Caco-2 (cell line): ENCODE measurements around the gene CPEB2. TPM values are rescaled to one million over a fixed set of nuclear protein-coding genes. Genes with fewer than 3 reads are reported as not detected.

Experiments
- BruUV-seq: library from RNA; stranded (reverse); fragments of 400-500 nt; replicated peaks from 2 replicates; lab custom pipeline; 2021; lab: Mats Ljungman, UMichigan
- CTCF ChIA-PET: fragments of 300-600 bp; sonication (Branson Sonifier 250); formaldehyde crosslinking; loops from one replicate; lab custom pipeline; 2022; ENCODE audit warnings: antibody characterized with exemption; lab: Charles Lee
- POLR2A ChIA-PET: fragments of 300-600 bp; sonication (Branson Sonifier 250); formaldehyde crosslinking; loops from one replicate; lab custom pipeline; 2022; ENCODE audit warnings: antibody characterized with exemption; lab: Charles Lee
- DNase-seq, 2 experiments: peaks; one replicate each; pipeline versions ENCODE4 v3.0.0 to v3.0.0-alpha.2; 2020 to 2022
- H3K27me3 ChIP-seq: replicated peaks from 2 replicates; pipeline ENCODE4 v1.6.0; 2011; ENCODE audit warnings: low read length; ENCODE audit not compliant: control insufficient read depth, insufficient read depth
- H3K36me3 ChIP-seq: 2 replicates; pipeline ENCODE4 v1.5.1; 2011; ENCODE audit warnings: low read length; ENCODE audit not compliant: control insufficient read depth, insufficient read depth
- H3K4me1 ChIP-seq: fragments of 250-450 bp; sonication (Bioruptor Pico); 2 replicates; pipeline ENCODE4 v1.5.1; 2020; ENCODE audit warnings: mild to moderate bottlenecking
- H3K4me3 ChIP-seq: 2 replicates; pipeline ENCODE4 v1.5.1; 2011; ENCODE audit warnings: low read depth, mild to moderate bottlenecking, control low read depth, low read length
- H3K9me3 ChIP-seq: fragments of 250-450 bp; sonication (Bioruptor Pico); 2 replicates; pipeline ENCODE4 v1.5.1; 2020; ENCODE audit warnings: mild to moderate bottlenecking, moderate library complexity
- H3K27ac Mint-ChIP-seq: one replicate; pipeline ENCODE4 v1.8.0; 2022; ENCODE audit warnings: mixed read lengths; ENCODE audit not compliant: unreplicated experiment
- H3K27me3 Mint-ChIP-seq: one replicate; pipeline ENCODE4 v1.8.0; 2022; ENCODE audit warnings: mixed read lengths; ENCODE audit not compliant: insufficient read depth, unreplicated experiment
- H3K36me3 Mint-ChIP-seq: one replicate; pipeline ENCODE4 v1.8.0; 2022; ENCODE audit warnings: mild to moderate bottlenecking, mixed read lengths; ENCODE audit not compliant: insufficient read depth, unreplicated experiment
- H3K4me1 Mint-ChIP-seq: one replicate; pipeline ENCODE4 v1.8.0; 2022; ENCODE audit warnings: low read depth, mixed read lengths; ENCODE audit not compliant: unreplicated experiment
- H3K4me3 Mint-ChIP-seq: one replicate; pipeline ENCODE4 v1.8.0; 2022; ENCODE audit warnings: mild to moderate bottlenecking, moderate library complexity, mixed read lengths; ENCODE audit not compliant: unreplicated experiment
- H3K9me3 Mint-ChIP-seq: one replicate; pipeline ENCODE4 v1.8.0; 2022; ENCODE audit warnings: mixed read lengths; ENCODE audit not compliant: unreplicated experiment
- CTCF ChIP-seq, 2 experiments: fragments of 200-600 bp in 1 of 2; IDR thresholded peaks; 1 replicate in 1 of 2; 2 replicates in 1 of 2; pipeline versions ENCODE4 v1.5.1 to v1.8.0; 2011 to 2022; ENCODE audit warnings: antibody characterized with exemption in 1 of 2, control low read depth in 1 of 2, inconsistent platforms in 1 of 2, low read depth in 1 of 2, low read length in 1 of 2, mild to moderate bottlenecking in 1 of 2, moderate library complexity in 1 of 2; ENCODE audit not compliant: insufficient read depth in 1 of 2, severe bottlenecking in 1 of 2, unreplicated experiment in 1 of 2
- intact Hi-C: fragments of 100-400 bp; cut with micrococcal nuclease; formaldehyde crosslinking; loops from one replicate; pipeline ENCODE4 v1.10.0; 2022; ENCODE audit not compliant: unreplicated experiment
- total RNA-seq: library from RNA; stranded (reverse); gene quantifications from 2 replicates; pipeline ENCODE4 v1.2.3, GENCODE V29; 2022

The CPEB2 gene
- total RNA-seq, 1 experiment from 2014 or later = 0.18 TPM

GRCh38 chr4:15011166-15011565, 8.9 kb downstream of the CPEB2 start:
- no peaks in the 10 kb centered on the region for H3K9me3 Mint-ChIP-seq
- H3K4me1 Mint-ChIP-seq = no peaks in the 10 kb centered on the region
- TF ChIP-seq CTCF (IDR thresholded peaks at IDR 0.05; ENCODE audit: insufficient read depth in 1 of 2, low read depth in 1 of 2, low read length in 1 of 2, severe bottlenecking in 1 of 2, unreplicated experiment in 1 of 2) = no peak
- H3K36me3 Mint-ChIP-seq = no peaks in the 10 kb centered on the region
- H3K4me3 Mint-ChIP-seq = no peak overlapping the region
- no peak for DNase-seq
- ChIA-PET CTCF (no interaction called here), POLR2A (no interaction called here)
- no TSS peak for BruUV-seq
- intact Hi-C loops = no loop called here
- H3K27me3 Mint-ChIP-seq = peaks cover 6% of the 10 kb centered on the region
- H3K9me3 ChIP-seq = no peaks in the 10 kb centered on the region
- H3K36me3 ChIP-seq = no peaks in the 10 kb centered on the region
- no peaks in the 10 kb centered on the region for H3K4me1 ChIP-seq
- no peak overlapping the region for H3K27ac Mint-ChIP-seq
- no peak overlapping the region for H3K4me3 ChIP-seq
- H3K27me3 ChIP-seq = no peaks in the 10 kb centered on the region

GRCh38 chr4:15012017-15012788, 9.9 kb downstream of the CPEB2 start:
- no peaks in the 10 kb centered on the region for H3K9me3 Mint-ChIP-seq
- no peaks in the 10 kb centered on the region for H3K27me3 ChIP-seq
- no peaks in the 10 kb centered on the region for H3K9me3 ChIP-seq
- no peak for TF ChIP-seq CTCF (IDR thresholded peaks at IDR 0.05; ENCODE audit: insufficient read depth in 1 of 2, low read depth in 1 of 2, low read length in 1 of 2, severe bottlenecking in 1 of 2, unreplicated experiment in 1 of 2)
- ChIA-PET CTCF (no interaction called here), POLR2A (no interaction called here)
- H3K4me3 ChIP-seq = no peak overlapping the region
- H3K4me1 Mint-ChIP-seq = no peaks in the 10 kb centered on the region
- no peak for DNase-seq
- intact Hi-C loops = no loop called here
- BruUV-seq = no TSS peak
- no peaks in the 10 kb centered on the region for H3K36me3 Mint-ChIP-seq
- H3K4me3 Mint-ChIP-seq = no peak overlapping the region
- peaks cover 6% of the 10 kb centered on the region for H3K27me3 Mint-ChIP-seq
- H3K4me1 ChIP-seq = no peaks in the 10 kb centered on the region
- no peaks in the 10 kb centered on the region for H3K36me3 ChIP-seq
- H3K27ac Mint-ChIP-seq = no peak overlapping the region

DNA sequence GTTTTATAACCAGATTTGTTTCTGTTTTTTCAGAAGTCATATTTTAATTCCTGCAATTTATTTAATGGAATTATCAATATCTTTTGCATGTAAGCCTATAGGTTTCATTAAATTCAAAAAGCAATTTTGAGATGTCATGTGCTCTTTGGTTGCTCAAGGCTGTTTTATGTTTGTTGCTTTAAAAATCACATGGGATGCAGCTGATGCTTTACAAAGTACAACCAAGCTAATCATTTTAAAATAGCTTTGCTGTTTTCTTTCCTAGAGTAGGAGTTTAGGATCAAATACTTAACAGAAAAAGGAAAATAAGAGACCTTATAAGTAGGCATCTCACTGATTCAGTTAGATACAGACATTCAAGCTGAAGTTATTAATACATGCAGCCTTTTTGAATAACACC, 11.3 kb downstream of the CPEB2 start:
- H3K9me3 ChIP-seq = no peaks in the 10 kb centered on the region
- H3K36me3 ChIP-seq = no peaks in the 10 kb centered on the region
- no peaks in the 10 kb centered on the region for H3K4me1 ChIP-seq
- Mint-ChIP-seq H3K27me3 (peaks cover 3% of the 10 kb centered on the region), H3K4me3 (no peak overlapping the region), H3K4me1 (no peaks in the 10 kb centered on the region), H3K36me3 (no peaks in the 10 kb centered on the region), H3K27ac (no peak overlapping the region), H3K9me3 (no peaks in the 10 kb centered on the region)
- TF ChIP-seq CTCF (IDR thresholded peaks at IDR 0.05; ENCODE audit: insufficient read depth in 1 of 2, low read depth in 1 of 2, low read length in 1 of 2, severe bottlenecking in 1 of 2, unreplicated experiment in 1 of 2) = no peak
- ChIA-PET CTCF (no interaction called here), POLR2A (no interaction called here)
- no peak overlapping the region for H3K4me3 ChIP-seq
- DNase-seq = no peak
- intact Hi-C loops = no loop called here
- BruUV-seq = no TSS peak
- no peaks in the 10 kb centered on the region for H3K27me3 ChIP-seq
